Progenitor cell of endocrine pancreas (in vitro differentiated cells): ENCODE data around the gene CDC14A. TPM values are rescaled to one million over a fixed set of nuclear protein-coding genes. Genes with fewer than 3 reads are reported as not detected.
"Not testable (repeated sequence)": the region's sequence is repeated elsewhere in the genome, so short reads cannot be mapped to it uniquely, and the experiment has no call there.

ENCODE experiments used
- DNase-seq: peaks from one replicate; pipeline ENCODE4 v3.0.0; 2021; ENCODE audit warnings: low spot score; ENCODE audit not compliant: unreplicated experiment
- H3K27ac Mint-ChIP-seq: 2 replicates; pipeline ENCODE4 v1.8.0; 2021; ENCODE audit warnings: mild to moderate bottlenecking, moderate library complexity, mixed read lengths
- H3K27me3 Mint-ChIP-seq: 2 replicates; pipeline ENCODE4 v1.8.0; 2021; ENCODE audit warnings: mixed read lengths
- H3K36me3 Mint-ChIP-seq: 2 replicates; pipeline ENCODE4 v1.8.0; 2022; ENCODE audit warnings: mixed read lengths; ENCODE audit not compliant: insufficient read depth
- H3K4me1 Mint-ChIP-seq: 2 replicates; pipeline ENCODE4 v1.8.0; 2021; ENCODE audit warnings: low read depth, mixed read lengths
- H3K4me3 Mint-ChIP-seq: 2 replicates; pipeline ENCODE4 v1.8.0; 2021; ENCODE audit warnings: low read depth, mild to moderate bottlenecking, moderate library complexity, mixed read lengths
- H3K9me3 Mint-ChIP-seq: 2 replicates; pipeline ENCODE4 v1.8.0; 2021; ENCODE audit warnings: low read depth, mixed read lengths
- CTCF ChIP-seq: fragments of 200-600 bp; sonication (generic); IDR thresholded peaks from one replicate; pipeline ENCODE4 v1.5.0; 2021; ENCODE audit warnings: antibody characterized with exemption, mild to moderate bottlenecking; ENCODE audit not compliant: unreplicated experiment
- total RNA-seq: library from RNA; stranded (reverse); gene quantifications from 2 replicates; pipeline ENCODE4 v1.2.1, GENCODE V29; 2021

Gene CDC14A
- total RNA-seq, 1 donor from 2014 or later = 23.3 TPM

GRCh38 chr1:100325415-100326324 lies 26.6 kb upstream of the CDC14A start:
- H3K9me3 Mint-ChIP-seq = peaks cover 1% of the 10 kb centered on the region
- DNase-seq = no peak
- H3K36me3 Mint-ChIP-seq = no peaks in the 10 kb centered on the region
- TF ChIP-seq CTCF = no peak
- no peak overlapping the region for H3K27ac Mint-ChIP-seq
- H3K4me1 Mint-ChIP-seq = peaks cover 24% of the 10 kb centered on the region
- H3K27me3 Mint-ChIP-seq = no peaks in the 10 kb centered on the region
- H3K4me3 Mint-ChIP-seq = no peak overlapping the region

DNA sequence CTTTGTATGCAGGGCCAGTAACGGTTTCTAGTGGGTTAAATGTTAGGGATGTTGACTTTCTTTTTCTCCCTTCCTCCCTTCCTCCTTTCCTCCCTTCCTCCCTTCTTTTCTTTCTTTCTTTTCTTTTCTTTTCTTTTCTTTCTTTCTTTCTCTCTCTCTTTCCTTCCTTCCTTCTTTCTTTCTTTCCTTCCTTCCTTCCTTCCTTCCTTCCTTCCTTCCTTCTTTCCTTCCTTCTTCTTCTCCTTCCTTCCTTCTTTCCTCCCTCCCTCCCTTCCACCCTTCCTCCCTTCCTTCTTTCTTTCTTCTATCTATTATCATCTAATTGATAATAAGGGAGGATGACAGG lies 26.0 kb upstream of the CDC14A start:
- H3K4me1 Mint-ChIP-seq = peaks cover 22% of the 10 kb centered on the region
- not testable (repeated sequence) for H3K27me3 Mint-ChIP-seq, DNase-seq, H3K27ac Mint-ChIP-seq, H3K4me3 Mint-ChIP-seq, H3K36me3 Mint-ChIP-seq, H3K9me3 Mint-ChIP-seq

- DNase-seq = no peak
- H3K4me3 Mint-ChIP-seq = no peak overlapping the region
- H3K36me3 Mint-ChIP-seq = no peaks in the 10 kb centered on the region
- H3K4me1 Mint-ChIP-seq = peaks cover 11% of the 10 kb centered on the region
- no peak overlapping the region for H3K27ac Mint-ChIP-seq
- H3K27me3 Mint-ChIP-seq = no peaks in the 10 kb centered on the region
- TF ChIP-seq CTCF = no peak
- no peaks in the 10 kb centered on the region for H3K9me3 Mint-ChIP-seq
These were observed 24.2 kb upstream of the CDC14A start for GRCh38 chr1:100328133-100328532.

GRCh38 chr1:100331146-100331545 lies 21.2 kb upstream of the CDC14A start:
- H3K4me3 Mint-ChIP-seq, H3K27ac Mint-ChIP-seq, H3K27me3 Mint-ChIP-seq, H3K36me3 Mint-ChIP-seq, DNase-seq, H3K4me1 Mint-ChIP-seq, H3K9me3 Mint-ChIP-seq: not testable (repeated sequence)

DNA sequence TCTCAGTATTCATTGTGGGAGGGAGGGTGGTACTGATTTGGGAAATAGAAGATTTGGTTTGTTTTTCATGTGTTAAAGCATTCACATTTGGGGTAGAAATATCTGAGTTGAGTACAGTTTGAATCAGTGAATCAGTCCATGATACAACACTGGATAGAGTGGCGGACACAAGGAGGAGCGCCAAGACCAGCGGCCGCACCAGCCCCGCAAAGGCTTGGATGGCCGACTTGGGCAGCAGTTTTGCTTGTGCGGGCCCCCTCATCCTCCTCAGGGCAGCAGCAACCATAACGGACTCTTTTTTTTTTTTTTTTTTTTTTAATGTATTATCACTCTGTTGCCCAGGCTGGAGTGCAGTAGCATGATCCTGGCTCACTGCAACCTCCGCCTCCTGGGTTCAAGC lies 20.0 kb upstream of the CDC14A start:
- DNase-seq = no peak
- Mint-ChIP-seq H3K27ac (no peak overlapping the region), H3K4me3 (no peak overlapping the region), H3K9me3 (no peaks in the 10 kb centered on the region), H3K36me3 (no peaks in the 10 kb centered on the region), H3K27me3 (no peaks in the 10 kb centered on the region), H3K4me1 (peaks cover 3% of the 10 kb centered on the region)
- TF ChIP-seq CTCF = no peak

DNA sequence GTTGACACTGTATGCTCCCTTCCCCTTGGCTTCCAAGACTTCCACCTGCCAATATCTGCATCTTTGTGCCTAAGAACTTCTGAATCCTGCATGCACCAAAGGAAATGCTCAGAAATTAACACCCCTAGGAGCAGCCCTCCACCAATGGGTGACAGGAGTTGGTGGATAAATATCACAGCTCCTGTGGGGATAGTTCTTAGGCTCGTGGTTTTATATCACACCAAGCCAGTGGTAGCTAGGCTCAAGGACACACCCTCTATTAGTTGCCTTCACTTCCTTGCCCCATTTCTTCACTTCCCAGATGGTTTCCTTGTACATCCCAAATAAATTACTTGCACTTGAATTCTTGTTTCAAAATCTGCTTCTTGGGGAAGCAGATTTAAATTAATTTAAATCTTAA lies 16.9 kb upstream of the CDC14A start:
- no peak for TF ChIP-seq CTCF
- no peak for DNase-seq
- H3K27ac Mint-ChIP-seq = no peak overlapping the region
- H3K36me3 Mint-ChIP-seq = no peaks in the 10 kb centered on the region
- no peaks in the 10 kb centered on the region for H3K27me3 Mint-ChIP-seq
- no peak overlapping the region for H3K4me3 Mint-ChIP-seq
- H3K9me3 Mint-ChIP-seq = no peaks in the 10 kb centered on the region
- peaks cover 5% of the 10 kb centered on the region for H3K4me1 Mint-ChIP-seq

GRCh38 chr1:100337878-100338277 lies 14.4 kb upstream of the CDC14A start:
- not testable (repeated sequence) for H3K9me3 Mint-ChIP-seq, H3K4me1 Mint-ChIP-seq, H3K27ac Mint-ChIP-seq, DNase-seq, H3K36me3 Mint-ChIP-seq, H3K4me3 Mint-ChIP-seq, H3K27me3 Mint-ChIP-seq

DNA sequence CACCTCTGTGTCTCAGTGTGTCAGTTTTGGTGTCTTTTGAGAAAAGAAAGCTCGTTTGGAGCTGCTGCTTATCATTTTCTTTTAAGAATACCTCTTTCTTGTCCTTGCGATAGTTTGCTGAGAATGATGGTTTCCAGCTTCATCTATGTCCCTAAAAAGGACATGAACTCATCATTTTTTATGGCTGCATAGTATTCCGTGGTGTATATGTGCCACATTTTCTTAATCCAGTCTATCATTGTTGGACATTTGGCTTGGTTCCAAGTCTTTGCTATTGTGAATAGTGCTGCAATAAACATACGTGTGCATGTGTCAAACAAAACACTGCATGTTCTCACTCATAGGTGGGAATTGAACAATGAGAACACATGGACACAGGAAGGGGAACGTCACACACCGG lies 12.6 kb upstream of the CDC14A start:
- H3K27ac Mint-ChIP-seq, H3K4me3 Mint-ChIP-seq, H3K9me3 Mint-ChIP-seq, DNase-seq, H3K27me3 Mint-ChIP-seq, H3K4me1 Mint-ChIP-seq, H3K36me3 Mint-ChIP-seq: not testable (repeated sequence)
